GM12873 (cell line): ENCODE data around the gene RGS6.
A peak's percentile ranks its signal among the peaks of the same experiment; 100 is the strongest.

Experiments
- TF ChIP-seq, protein P1 (sequence below): IDR thresholded peaks from 2 replicates; pipeline ENCODE4 v1.5.1; 2012; ENCODE audit warnings: low read depth, mild to moderate bottlenecking, moderate library complexity, low read length, control low read depth; ENCODE audit not compliant: insufficient read depth; ENCODE audit errors: missing control alignments

RGS6 gene

DNA sequence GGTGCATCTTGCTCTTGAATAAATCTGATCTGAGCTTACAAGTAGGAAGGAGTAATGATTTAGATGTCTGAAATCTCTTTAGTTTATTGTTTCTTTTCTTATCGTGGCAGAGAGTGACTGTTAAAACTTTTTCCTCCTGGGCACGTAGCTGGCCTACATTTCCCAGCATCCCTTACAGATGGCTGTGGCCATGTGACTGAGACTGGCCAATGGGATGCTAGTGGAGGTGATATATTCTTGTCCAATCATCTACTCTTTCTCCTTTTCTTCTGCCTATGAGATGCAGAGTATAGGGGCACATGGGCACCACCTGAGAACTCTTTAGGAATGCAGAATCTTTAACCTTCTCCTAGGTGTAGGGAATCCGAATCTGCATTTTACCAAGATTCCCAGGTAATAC, 237.3 kb downstream of the RGS6 start:
- TF ChIP-seq, protein P1, sequence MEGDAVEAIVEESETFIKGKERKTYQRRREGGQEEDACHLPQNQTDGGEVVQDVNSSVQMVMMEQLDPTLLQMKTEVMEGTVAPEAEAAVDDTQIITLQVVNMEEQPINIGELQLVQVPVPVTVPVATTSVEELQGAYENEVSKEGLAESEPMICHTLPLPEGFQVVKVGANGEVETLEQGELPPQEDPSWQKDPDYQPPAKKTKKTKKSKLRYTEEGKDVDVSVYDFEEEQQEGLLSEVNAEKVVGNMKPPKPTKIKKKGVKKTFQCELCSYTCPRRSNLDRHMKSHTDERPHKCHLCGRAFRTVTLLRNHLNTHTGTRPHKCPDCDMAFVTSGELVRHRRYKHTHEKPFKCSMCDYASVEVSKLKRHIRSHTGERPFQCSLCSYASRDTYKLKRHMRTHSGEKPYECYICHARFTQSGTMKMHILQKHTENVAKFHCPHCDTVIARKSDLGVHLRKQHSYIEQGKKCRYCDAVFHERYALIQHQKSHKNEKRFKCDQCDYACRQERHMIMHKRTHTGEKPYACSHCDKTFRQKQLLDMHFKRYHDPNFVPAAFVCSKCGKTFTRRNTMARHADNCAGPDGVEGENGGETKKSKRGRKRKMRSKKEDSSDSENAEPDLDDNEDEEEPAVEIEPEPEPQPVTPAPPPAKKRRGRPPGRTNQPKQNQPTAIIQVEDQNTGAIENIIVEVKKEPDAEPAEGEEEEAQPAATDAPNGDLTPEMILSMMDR = no peak

- TF ChIP-seq, protein P1 = no peak
Measured at GRCh38 chr14:72172049-72172448, 239.8 kb downstream of the RGS6 start.

DNA sequence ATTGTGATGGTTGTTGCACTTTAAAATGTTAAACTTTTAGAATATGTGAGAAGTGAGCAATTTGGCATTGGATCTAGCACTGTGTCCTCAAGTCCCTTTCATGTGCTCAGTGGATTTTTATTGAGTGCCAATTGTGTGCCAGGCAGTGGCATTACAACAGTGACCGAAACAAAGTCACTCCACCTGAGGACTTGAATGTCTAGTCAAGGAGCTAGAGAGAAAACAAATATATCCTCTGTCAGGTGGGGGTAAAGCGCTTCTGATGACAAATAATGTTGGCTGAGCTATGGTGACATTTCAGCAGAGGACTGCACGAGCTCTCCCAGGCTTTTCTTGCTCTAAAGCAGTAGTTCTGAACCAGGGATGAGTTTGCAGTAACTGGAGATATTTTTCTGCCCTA, 240.4 kb downstream of the RGS6 start:
- TF ChIP-seq, protein P1 = no peak

GRCh38 chr14:72173038-72173720, 240.9 kb downstream of the RGS6 start:
- TF ChIP-seq, protein P1 = no peak

DNA sequence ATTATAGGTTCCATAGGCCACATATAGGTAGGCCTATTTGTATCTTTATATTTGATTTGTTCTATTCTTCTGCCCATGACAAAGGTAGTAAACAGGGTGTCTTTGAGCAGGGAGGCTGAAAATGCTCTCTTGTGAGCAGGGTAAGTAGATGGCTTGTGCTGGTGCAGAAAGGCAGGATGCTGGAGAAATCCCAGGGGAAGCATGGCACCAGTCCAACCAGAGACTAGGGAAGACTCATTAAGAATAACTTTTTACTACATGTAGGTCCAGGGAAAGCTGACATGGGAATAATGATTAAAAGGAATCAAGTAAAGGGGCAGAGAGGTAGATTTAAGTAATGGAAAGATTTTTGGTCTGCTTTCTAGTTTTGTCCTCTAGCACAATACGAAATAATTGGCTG, 245.0 kb downstream of the RGS6 start:
- TF ChIP-seq, protein P1 = no peak

GRCh38 chr14:72178517-72178916, 246.3 kb downstream of the RGS6 start:
- TF ChIP-seq, protein P1 = peak; percentile 13

GRCh38 chr14:72182708-72183432, 250.6 kb downstream of the RGS6 start:
- TF ChIP-seq, protein P1 = no peak
